Esophagus muscularis mucosa (tissue), 4 donors: ENCODE results near the gene GKN2. TPM values are rescaled to one million over a fixed set of nuclear protein-coding genes. Genes with fewer than 3 reads are reported as not detected.

ENCODE experiments used
- DNase-seq: peaks from one replicate; pipeline ENCODE4 v3.0.0-alpha.2; 2017; ENCODE audit errors: extremely low spot score
- H3K27ac ChIP-seq, 4 donors: fragments of 200-600 bp; sonication (generic); replicated peaks in 1 of 4; 1 replicate in 3 of 4; 2 replicates in 1 of 4; pipeline ENCODE4 v1.5.1; 2016 to 2019; ENCODE audit warnings: mild to moderate bottlenecking in 1 of 4
- H3K27me3 ChIP-seq, 4 donors: fragments of 200-600 bp; sonication (generic); one replicate each; pipeline versions ENCODE4 v1.5.1 to v1.6.0; 2016 to 2019
- H3K36me3 ChIP-seq, 4 donors: fragments of 200-600 bp; sonication (generic); one replicate each; pipeline ENCODE4 v1.5.1; 2016 to 2019
- H3K4me1 ChIP-seq, 4 donors: fragments of 200-600 bp; sonication (generic); one replicate each; pipeline ENCODE4 v1.5.1; 2016 to 2019
- H3K4me3 ChIP-seq, 4 donors: fragments of 200-600 bp; sonication (generic); 1 replicate in 2 of 4; 2 replicates in 2 of 4; pipeline ENCODE4 v1.5.1; 2016 to 2019; ENCODE audit warnings: mild to moderate bottlenecking in 4 of 4, moderate library complexity in 1 of 4
- H3K9me3 ChIP-seq, 4 donors: fragments of 200-600 bp; sonication (generic); 1 replicate in 3 of 4; 2 replicates in 1 of 4; pipeline ENCODE4 v1.5.1; 2016 to 2019
- EP300 ChIP-seq: sonication (generic); formaldehyde crosslinking; IDR thresholded peaks from one replicate; pipeline ENCODE4 v1.6.1; 2017; ENCODE audit warnings: antibody characterized with exemption
- POLR2A ChIP-seq: fragments of 450-650 bp; IDR thresholded peaks from one replicate; pipeline ENCODE4 v1.6.1; 2017; ENCODE audit warnings: antibody characterized with exemption, moderate library complexity, mild to moderate bottlenecking, low read depth
- POLR2AphosphoS5 ChIP-seq, 2 donors: sonication (generic); formaldehyde crosslinking; IDR thresholded peaks; one replicate each; pipeline ENCODE4 v1.6.1; 2017; ENCODE audit warnings: antibody characterized with exemption in 2 of 2
- WGBS: methylation state at CpG from one replicate; pipeline ENCODE4 v1.1.5; 2018; 5-methylcytosine and 5-hydroxymethylcytosine counted together
- intact Hi-C: fragments of 100-400 bp; cut with DNase I; formaldehyde crosslinking; loops from one replicate; pipeline ENCODE4 v1.15.1; 2023
- total RNA-seq, 4 donors: library from RNA; depleted of rRNA; stranded (reverse); fragments of >200 nt; gene quantifications; one replicate each; pipeline versions ENCODE4 v1.1.0 to v1.2.1, GENCODE V29; 2016
- TF ChIP-seq, protein P1 (sequence below), 3 experiments: fragments of 200-600 bp in 2 of 3; fragments of 450-650 bp in 1 of 3; sonication (generic) in 2 of 3; IDR thresholded peaks; one replicate each; pipeline ENCODE4 v1.5.1; 2017 to 2019; ENCODE audit warnings: antibody characterized with exemption in 3 of 3, mild to moderate bottlenecking in 2 of 3, moderate library complexity in 1 of 3

Gene GKN2
- total RNA-seq, 4 donors from 2014 or later, result not detected

DNA sequence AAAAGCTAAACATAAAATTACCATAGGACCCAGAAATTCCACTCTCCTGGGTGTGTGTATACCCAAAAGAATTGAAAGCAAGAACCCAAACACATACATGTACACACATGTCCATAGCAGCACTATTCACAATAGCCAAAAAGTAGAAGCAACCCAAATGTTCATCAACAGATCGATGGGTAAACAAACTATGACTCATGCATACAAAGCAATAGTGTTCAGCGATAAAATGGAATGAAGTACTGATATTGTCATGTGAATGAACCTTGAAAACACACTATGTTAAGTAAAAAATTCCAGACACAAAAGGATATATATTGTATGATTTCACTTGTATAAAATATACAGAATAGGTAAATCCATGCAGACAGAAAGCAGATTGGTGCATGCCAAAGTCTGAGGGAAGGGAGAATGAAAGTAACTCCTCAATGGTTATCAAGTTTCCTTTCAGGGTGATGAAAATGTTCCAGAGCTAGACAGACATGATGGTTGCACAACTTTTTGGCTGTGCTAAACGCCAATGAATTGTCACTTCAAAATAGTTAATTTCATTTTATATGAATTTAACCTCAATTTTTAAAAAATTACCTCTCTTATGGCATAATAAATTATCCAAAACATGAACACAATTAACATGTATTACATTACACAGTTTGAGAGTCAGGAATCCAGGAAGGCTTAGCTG, 35.5 kb downstream of the GKN2 start:
- 71% methylated on average over 3 of the region's 3 CpGs for WGBS
- Histone ChIP-seq H3K4me3 (no peak overlapping the region), H3K9me3 (no peaks in the 10 kb centered on the region), H3K27me3 (no peaks in the 10 kb centered on the region), H3K27ac (no peak overlapping the region), H3K36me3 (no peaks in the 10 kb centered on the region), H3K4me1 (peaks cover 0 to 7% (median 3%) of the 10 kb centered on the region in 4 donors)
- intact Hi-C loops, result no loop called here
- no peak for DNase-seq
- TF ChIP-seq, protein P1, sequence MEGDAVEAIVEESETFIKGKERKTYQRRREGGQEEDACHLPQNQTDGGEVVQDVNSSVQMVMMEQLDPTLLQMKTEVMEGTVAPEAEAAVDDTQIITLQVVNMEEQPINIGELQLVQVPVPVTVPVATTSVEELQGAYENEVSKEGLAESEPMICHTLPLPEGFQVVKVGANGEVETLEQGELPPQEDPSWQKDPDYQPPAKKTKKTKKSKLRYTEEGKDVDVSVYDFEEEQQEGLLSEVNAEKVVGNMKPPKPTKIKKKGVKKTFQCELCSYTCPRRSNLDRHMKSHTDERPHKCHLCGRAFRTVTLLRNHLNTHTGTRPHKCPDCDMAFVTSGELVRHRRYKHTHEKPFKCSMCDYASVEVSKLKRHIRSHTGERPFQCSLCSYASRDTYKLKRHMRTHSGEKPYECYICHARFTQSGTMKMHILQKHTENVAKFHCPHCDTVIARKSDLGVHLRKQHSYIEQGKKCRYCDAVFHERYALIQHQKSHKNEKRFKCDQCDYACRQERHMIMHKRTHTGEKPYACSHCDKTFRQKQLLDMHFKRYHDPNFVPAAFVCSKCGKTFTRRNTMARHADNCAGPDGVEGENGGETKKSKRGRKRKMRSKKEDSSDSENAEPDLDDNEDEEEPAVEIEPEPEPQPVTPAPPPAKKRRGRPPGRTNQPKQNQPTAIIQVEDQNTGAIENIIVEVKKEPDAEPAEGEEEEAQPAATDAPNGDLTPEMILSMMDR (IDR thresholded peaks at IDR 0.05), result no peak
- TF ChIP-seq POLR2A (no peak), POLR2AphosphoS5 (IDR thresholded peaks at IDR 0.05) (no peak)

DNA sequence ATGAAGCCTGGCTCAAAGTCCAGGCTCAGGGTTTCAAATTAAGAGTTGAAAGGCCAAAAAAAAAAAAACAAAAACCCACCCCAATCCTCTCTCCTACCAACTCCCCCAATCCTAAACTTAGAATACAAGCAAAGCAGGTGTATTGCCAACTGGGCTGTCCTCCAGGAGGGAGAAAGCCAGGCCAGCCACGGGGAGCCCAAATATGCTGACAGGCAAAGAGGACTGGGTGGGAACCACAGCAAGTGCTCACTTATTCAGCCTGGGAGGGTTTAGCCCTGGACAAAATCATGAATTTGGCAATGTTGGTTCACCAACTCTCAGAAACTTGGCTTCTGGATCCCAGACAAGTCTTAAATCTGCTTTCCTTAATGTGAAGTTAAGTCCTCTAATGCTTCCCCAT, 36.5 kb downstream of the GKN2 start:
- Histone ChIP-seq H3K4me3 (no peak overlapping the region), H3K4me1 (peaks cover 0 to 7% (median 3%) of the 10 kb centered on the region in 4 donors), H3K27me3 (no peaks in the 10 kb centered on the region), H3K9me3 (no peaks in the 10 kb centered on the region), H3K36me3 (no peaks in the 10 kb centered on the region), H3K27ac (no peak overlapping the region)
- TF ChIP-seq POLR2A, result no peak
- TF ChIP-seq, protein P1 (IDR thresholded peaks at IDR 0.05), result no peak
- no peak for TF ChIP-seq POLR2AphosphoS5 (IDR thresholded peaks at IDR 0.05)
- no peak for TF ChIP-seq EP300
- intact Hi-C loops, result no loop called here
- DNase-seq, result no peak
- WGBS, result 50% methylated on average over 1 of the region's 1 CpG

DNA sequence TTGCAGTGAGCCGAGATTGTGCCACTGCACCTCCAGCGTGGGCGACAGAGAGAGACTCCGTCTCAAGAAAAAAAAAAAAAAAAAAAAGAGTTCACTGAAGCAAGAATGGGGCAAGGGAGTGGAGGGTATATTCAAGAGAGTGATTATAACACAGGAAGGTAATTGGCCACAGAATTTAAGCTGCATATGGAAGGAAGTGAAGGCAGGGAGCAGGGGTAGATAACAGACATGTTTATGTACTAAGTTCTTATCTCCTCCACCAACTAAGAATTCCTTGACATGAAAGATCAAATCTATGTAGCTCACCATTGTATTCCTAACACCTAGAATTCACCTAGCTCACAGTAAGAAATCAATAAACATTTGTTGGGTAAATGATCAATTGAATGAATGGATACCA, 37.3 kb downstream of the GKN2 start:
- H3K36me3 ChIP-seq, result no peaks in the 10 kb centered on the region
- no peak for DNase-seq
- H3K4me1 ChIP-seq, result peaks cover 0 to 7% (median 3%) of the 10 kb centered on the region in 4 donors
- H3K9me3 ChIP-seq, result no peaks in the 10 kb centered on the region
- intact Hi-C loops, result no loop called here
- H3K27me3 ChIP-seq, result no peaks in the 10 kb centered on the region
- TF ChIP-seq POLR2A (no peak), POLR2AphosphoS5 (IDR thresholded peaks at IDR 0.05) (no peak), EP300 (no peak)
- TF ChIP-seq, protein P1 (IDR thresholded peaks at IDR 0.05), result no peak
- WGBS, result 84% methylated on average over 4 of the region's 4 CpGs
- H3K27ac ChIP-seq, result no peak overlapping the region
- H3K4me3 ChIP-seq, result no peak overlapping the region

DNA sequence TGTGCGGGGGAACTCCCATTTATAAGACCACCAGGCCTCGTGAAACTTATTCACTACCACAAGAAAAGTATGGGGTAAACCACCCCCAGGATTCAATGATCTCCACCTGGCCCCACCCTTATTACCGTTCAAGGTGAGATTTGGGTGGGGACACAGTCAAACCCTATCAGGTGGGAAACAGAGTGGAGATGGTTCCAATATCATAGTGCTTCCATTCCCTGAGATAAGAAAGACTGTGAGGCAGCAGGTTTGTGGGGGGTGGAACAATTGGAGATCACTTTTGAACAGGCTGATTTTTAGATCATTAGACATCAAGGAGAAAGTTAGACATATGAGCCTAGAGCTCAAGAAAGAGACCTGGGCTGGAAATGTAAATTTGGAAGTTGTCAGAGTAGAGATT, 39.3 kb downstream of the GKN2 start:
- H3K27me3 ChIP-seq, result no peaks in the 10 kb centered on the region
- H3K36me3 ChIP-seq, result no peaks in the 10 kb centered on the region
- no peak for DNase-seq
- no peak overlapping the region for H3K4me3 ChIP-seq
- intact Hi-C loops, result no loop called here
- TF ChIP-seq POLR2AphosphoS5 (IDR thresholded peaks at IDR 0.05) (no peak), EP300 (no peak), POLR2A (no peak)
- TF ChIP-seq, protein P1 (IDR thresholded peaks at IDR 0.05), result no peak
- H3K9me3 ChIP-seq, result no peaks in the 10 kb centered on the region
- H3K27ac ChIP-seq, result no peak overlapping the region
- peaks cover 7 to 20% (median 12%) of the 10 kb centered on the region in 4 donors for H3K4me1 ChIP-seq
- WGBS, result 96% methylated on average over 3 of the region's 3 CpGs

DNA sequence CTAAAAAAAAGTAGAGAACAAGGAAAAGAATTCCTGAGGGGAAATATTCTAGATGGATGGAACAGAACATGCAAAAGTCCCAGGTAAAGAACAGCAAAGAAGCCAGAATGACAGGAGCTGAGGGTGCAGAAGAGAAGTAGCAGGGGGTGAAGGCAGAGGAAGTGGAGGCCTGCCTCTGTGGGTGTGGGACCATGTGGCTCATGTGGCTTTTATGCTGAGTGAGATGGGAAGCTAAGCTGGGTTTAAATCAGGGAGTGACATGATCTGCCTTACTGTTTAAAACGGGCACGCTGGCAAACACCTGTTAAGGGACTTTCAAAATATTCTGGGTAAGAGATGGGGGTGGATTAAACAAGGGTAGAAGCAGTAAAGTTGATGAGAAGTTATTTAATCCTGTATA, 40.0 kb downstream of the GKN2 start:
- no peak overlapping the region for H3K27ac ChIP-seq
- TF ChIP-seq, protein P1 (IDR thresholded peaks at IDR 0.05), result no peak
- TF ChIP-seq EP300 (no peak), POLR2AphosphoS5 (IDR thresholded peaks at IDR 0.05) (no peak), POLR2A (no peak)
- intact Hi-C loops, result no loop called here
- peaks cover 9 to 24% (median 18%) of the 10 kb centered on the region in 4 donors for H3K4me1 ChIP-seq
- no peak overlapping the region for H3K4me3 ChIP-seq
- H3K36me3 ChIP-seq, result no peaks in the 10 kb centered on the region
- DNase-seq, result no peak
- no peaks in the 10 kb centered on the region for H3K27me3 ChIP-seq
- no peaks in the 10 kb centered on the region for H3K9me3 ChIP-seq
- 41% methylated on average over 2 of the region's 2 CpGs for WGBS
